Karpas-422 (cell line): ENCODE results near the gene RIMKLA. TPM values are rescaled to one million over a fixed set of nuclear protein-coding genes. Genes with fewer than 3 reads are reported as not detected.

Experiments
- DNase-seq: peaks from one replicate; pipeline ENCODE4 v3.0.0-alpha.2; 2015
- H2AFZ ChIP-seq: fragments of 200-600 bp; sonication (generic); 2 replicates; pipeline ENCODE4 v1.6.1; 2014; ENCODE audit warnings: antibody characterized with exemption, low read length, mixed read lengths
- H3K27ac ChIP-seq: fragments of 200-600 bp; sonication (generic); 2 replicates; pipeline ENCODE4 v1.5.1; 2014; ENCODE audit warnings: mild to moderate bottlenecking, low read length, moderate library complexity
- H3K27me3 ChIP-seq: fragments of 200-600 bp; sonication (generic); 2 replicates; pipeline ENCODE4 v1.6.1; 2014; ENCODE audit warnings: low read length, mixed read lengths
- H3K36me3 ChIP-seq: fragments of 200-600 bp; sonication (generic); 2 replicates; pipeline ENCODE4 v1.6.1; 2014; ENCODE audit warnings: low read length, mixed read lengths; ENCODE audit not compliant: insufficient read depth
- H3K4me1 ChIP-seq: fragments of 200-600 bp; sonication (generic); 2 replicates; pipeline ENCODE4 v1.6.1; 2014; ENCODE audit warnings: mild to moderate bottlenecking, low read length, mixed read lengths
- H3K4me2 ChIP-seq: fragments of 200-600 bp; sonication (generic); 2 replicates; pipeline ENCODE4 v1.6.1; 2014; ENCODE audit warnings: low read length, low read depth, mild to moderate bottlenecking; ENCODE audit not compliant: poor library complexity, severe bottlenecking
- H3K4me3 ChIP-seq: fragments of 200-600 bp; sonication (generic); 2 replicates; pipeline ENCODE4 v1.5.1; 2014; ENCODE audit warnings: mild to moderate bottlenecking, antibody characterized with exemption, low read length, mixed read lengths
- H3K79me2 ChIP-seq: fragments of 200-600 bp; sonication (generic); 2 replicates; pipeline ENCODE4 v1.6.1; 2014; ENCODE audit warnings: mild to moderate bottlenecking, low read length, mixed read lengths
- H3K9ac ChIP-seq: fragments of 200-600 bp; sonication (generic); 2 replicates; pipeline ENCODE4 v1.6.0; 2014; ENCODE audit warnings: low read length
- H3K9me2 ChIP-seq: fragments of 200-600 bp; sonication (generic), shearing (Covaris generic); replicated peaks from 2 replicates; pipeline ENCODE4 v1.6.0; 2014; ENCODE audit warnings: mild to moderate bottlenecking, low read length, moderate library complexity; ENCODE audit not compliant: insufficient read depth
- H3K9me3 ChIP-seq: fragments of 300-700, 200-600 bp; sonication (generic); 2 replicates; pipeline ENCODE4 v1.6.1; 2014; ENCODE audit warnings: low read length, mixed read lengths
- H4K20me1 ChIP-seq: fragments of 200-600 bp; sonication (generic); 2 replicates; pipeline ENCODE4 v1.6.1; 2014; ENCODE audit warnings: mild to moderate bottlenecking, antibody characterized with exemption, low read length, low read depth; ENCODE audit not compliant: insufficient read depth
- total RNA-seq: library from RNA; depleted of rRNA; stranded (reverse); fragments of >200 nt; shearing (Covaris generic); gene quantifications from 2 replicates; pipeline ENCODE4 v1.2.3, GENCODE V29; 2014; ENCODE audit warnings: low replicate concordance

Gene RIMKLA
- total RNA-seq, 1 experiment from 2014 or later, result 2.1 TPM

- H3K27ac ChIP-seq, result no peak overlapping the region
Measured at GRCh38 chr1:42449256-42449655, 68.7 kb downstream of the RIMKLA start.

GRCh38 chr1:42450061-42450460 lies 69.5 kb downstream of the RIMKLA start:
- Histone ChIP-seq H3K27ac (no peak overlapping the region), H3K4me1 (peaks cover 1% of the 10 kb centered on the region; the same call in 1 of the 2 replicates), H3K9ac (no peak overlapping the region), H3K36me3 (no peaks in the 10 kb centered on the region), H4K20me1 (no peaks in the 10 kb centered on the region), H3K9me2 (no peaks in the 10 kb centered on the region), H3K4me2 (no peak overlapping the region), H3K9me3 (no peaks in the 10 kb centered on the region), H3K79me2 (no peaks in the 10 kb centered on the region), H3K4me3 (no peak overlapping the region), H3K27me3 (no peaks in the 10 kb centered on the region), H2AFZ (no peak overlapping the region)
- DNase-seq, result no peak

More at GRCh38 chr1:42449256-42449655, 68.7 kb downstream of the RIMKLA start:
- Histone ChIP-seq H3K36me3 (no peaks in the 10 kb centered on the region), H3K9me2 (no peaks in the 10 kb centered on the region), H3K4me3 (no peak overlapping the region), H3K9ac (no peak overlapping the region), H3K4me2 (no peak overlapping the region), H2AFZ (no peak overlapping the region), H4K20me1 (no peaks in the 10 kb centered on the region), H3K27me3 (no peaks in the 10 kb centered on the region), H3K9me3 (no peaks in the 10 kb centered on the region), H3K4me1 (no peaks in the 10 kb centered on the region), H3K79me2 (no peaks in the 10 kb centered on the region)
- no peak for DNase-seq

- no peak overlapping the region for H3K27ac ChIP-seq
- no peaks in the 10 kb centered on the region for H3K9me2 ChIP-seq
- no peaks in the 10 kb centered on the region for H4K20me1 ChIP-seq
- no peaks in the 10 kb centered on the region for H3K27me3 ChIP-seq
- H3K4me3 ChIP-seq, result no peak overlapping the region
- no peak overlapping the region for H3K9ac ChIP-seq
- no peaks in the 10 kb centered on the region for H3K9me3 ChIP-seq
- H3K4me2 ChIP-seq, result no peak overlapping the region
- no peak for DNase-seq
- H2AFZ ChIP-seq, result no peak overlapping the region
- peaks cover 15% of the 10 kb centered on the region for H3K79me2 ChIP-seq
- H3K36me3 ChIP-seq, result peaks cover 6% of the 10 kb centered on the region; the same call in 1 of the 2 replicates
- peaks cover 24% of the 10 kb centered on the region for H3K4me1 ChIP-seq
Measured at GRCh38 chr1:42453386-42453785, 72.8 kb downstream of the RIMKLA start.

- Histone ChIP-seq H3K27me3 (no peaks in the 10 kb centered on the region), H3K79me2 (peaks cover 16% of the 10 kb centered on the region), H3K9me2 (no peaks in the 10 kb centered on the region), H3K4me2 (no peak overlapping the region), H3K4me3 (no peak overlapping the region), H3K9me3 (no peaks in the 10 kb centered on the region), H3K4me1 (peaks cover 26% of the 10 kb centered on the region), H3K9ac (no peak overlapping the region), H3K27ac (no peak overlapping the region), H4K20me1 (no peaks in the 10 kb centered on the region), H2AFZ (no peak overlapping the region), H3K36me3 (peaks cover 14% of the 10 kb centered on the region; the same call in 1 of the 2 replicates)
- no peak for DNase-seq
Measured at GRCh38 chr1:42454403-42454802, 73.8 kb downstream of the RIMKLA start.

- H3K9me3 ChIP-seq, result no peaks in the 10 kb centered on the region
- peaks cover 26% of the 10 kb centered on the region; the same call in 1 of the 2 replicates for H3K36me3 ChIP-seq
- H3K9me2 ChIP-seq, result no peaks in the 10 kb centered on the region
- H3K79me2 ChIP-seq, result peaks cover 16% of the 10 kb centered on the region
- H3K4me1 ChIP-seq, result peaks cover 28% of the 10 kb centered on the region
- H3K27me3 ChIP-seq, result no peaks in the 10 kb centered on the region
- H3K4me2 ChIP-seq, result peak within 1 kb of the TSS; percentile 91
- no peaks in the 10 kb centered on the region for H4K20me1 ChIP-seq
- H3K4me3 ChIP-seq, result peak within 1 kb of the TSS; percentile 84
- peak within 1 kb of the TSS; percentile 95 for H3K9ac ChIP-seq
- peak within 1 kb of the TSS; percentile 96 for H2AFZ ChIP-seq
- peak; percentile 96 for DNase-seq
- H3K27ac ChIP-seq, result peak within 1 kb of the TSS; percentile 79
Measured at GRCh38 chr1:42456010-42456753, 75.6 kb downstream of the RIMKLA start, which contains the start of the genes PPCS and ZMYND12. Gene PPCS (plus strand): TSS chr1:42456543. CDS start chr1:42456566, 23 bp downstream. Gene ZMYND12 (minus strand): TSS chr1:42456022. CDS start chr1:42455997, 25 bp downstream.

GRCh38 chr1:42456754-42457089 lies 76.1 kb downstream of the RIMKLA start:
- peaks cover 28% of the 10 kb centered on the region for H3K4me1 ChIP-seq
- peaks cover 16% of the 10 kb centered on the region for H3K79me2 ChIP-seq
- peaks cover 26% of the 10 kb centered on the region; the same call in 1 of the 2 replicates for H3K36me3 ChIP-seq
- no peaks in the 10 kb centered on the region for H4K20me1 ChIP-seq
- H3K9me2 ChIP-seq, result no peaks in the 10 kb centered on the region
- H2AFZ ChIP-seq, result peak overlapping the region; percentile 35; the same call in 1 of the 2 replicates
- peak overlapping the region; percentile 91 for H3K4me2 ChIP-seq
- DNase-seq, result peak; percentile 92
- H3K4me3 ChIP-seq, result peak overlapping the region; percentile 84
- H3K27me3 ChIP-seq, result no peaks in the 10 kb centered on the region
- H3K27ac ChIP-seq, result peak overlapping the region; percentile 79
- no peaks in the 10 kb centered on the region for H3K9me3 ChIP-seq
- peak overlapping the region; percentile 95 for H3K9ac ChIP-seq

- DNase-seq, result no peak
- Histone ChIP-seq H3K4me3 (no peak overlapping the region), H3K9me2 (no peaks in the 10 kb centered on the region), H4K20me1 (no peaks in the 10 kb centered on the region), H3K27ac (no peak overlapping the region), H3K4me2 (no peak overlapping the region), H3K27me3 (no peaks in the 10 kb centered on the region), H3K36me3 (peaks cover 26% of the 10 kb centered on the region; the same call in 1 of the 2 replicates), H3K79me2 (peaks cover 16% of the 10 kb centered on the region), H3K4me1 (peaks cover 28% of the 10 kb centered on the region), H3K9me3 (no peaks in the 10 kb centered on the region), H3K9ac (no peak overlapping the region), H2AFZ (no peak overlapping the region)
Measured at GRCh38 chr1:42461196-42461595, 80.6 kb downstream of the RIMKLA start.
